NOMO-1 treated with DMSO at 0.1 percent for 48 hours (cell line): Measurements from ENCODE around the gene BCOR.
A peak's percentile ranks its signal among the peaks of the same experiment; 100 is the strongest.

ENCODE experiments used
- DNase-seq: peaks from one replicate; lab custom pipeline; 2025; ENCODE audit not compliant: unreplicated experiment; lab: John Stamatoyannopoulos, UW

BCOR gene

GRCh38 chrX:40035726-40036125, 62.0 kb downstream of the BCOR start:
- DNase-seq = no peak

GRCh38 chrX:40031911-40032310, 65.8 kb downstream of the BCOR start:
- DNase-seq = no peak

- no peak for DNase-seq
Observed at GRCh38 chrX:40030205-40030604, 67.6 kb downstream of the BCOR start.

GRCh38 chrX:40022421-40022820, 75.3 kb downstream of the BCOR start:
- DNase-seq = no peak

- no peak for DNase-seq
Observed at GRCh38 chrX:40021647-40022046, 76.1 kb downstream of the BCOR start.

- no peak for DNase-seq
Observed at GRCh38 chrX:40019541-40019940, 78.2 kb downstream of the BCOR start.

GRCh38 chrX:40018041-40018440, 79.7 kb downstream of the BCOR start:
- DNase-seq = no peak

- no peak for DNase-seq
Observed at GRCh38 chrX:40016749-40017148, 81.0 kb downstream of the BCOR start.

GRCh38 chrX:40015693-40016092, 82.1 kb downstream of the BCOR start:
- DNase-seq = no peak

- DNase-seq = peak; percentile 60
Observed at GRCh38 chrX:40013266-40014195, 84.2 kb downstream of the BCOR start.

- DNase-seq = no peak
Observed at GRCh38 chrX:40012868-40013265, 84.9 kb downstream of the BCOR start.

GRCh38 chrX:40012039-40012867, 85.5 kb downstream of the BCOR start:
- no peak for DNase-seq

- no peak for DNase-seq
Observed at GRCh38 chrX:40011322-40012038, 86.3 kb downstream of the BCOR start.

- DNase-seq = peak; percentile 37
Observed at GRCh38 chrX:40010550-40011321, 87.0 kb downstream of the BCOR start.

GRCh38 chrX:40009890-40010289, 87.9 kb downstream of the BCOR start:
- DNase-seq = no peak

- DNase-seq = no peak
Observed at GRCh38 chrX:40009462-40009851, 88.3 kb downstream of the BCOR start.

GRCh38 chrX:40008791-40009461, 88.8 kb downstream of the BCOR start:
- DNase-seq = peak; percentile 20

- DNase-seq = no peak
Observed at GRCh38 chrX:40007756-40008705, 89.7 kb downstream of the BCOR start.
